ENCODE results near the gene DDR1.

DNA sequence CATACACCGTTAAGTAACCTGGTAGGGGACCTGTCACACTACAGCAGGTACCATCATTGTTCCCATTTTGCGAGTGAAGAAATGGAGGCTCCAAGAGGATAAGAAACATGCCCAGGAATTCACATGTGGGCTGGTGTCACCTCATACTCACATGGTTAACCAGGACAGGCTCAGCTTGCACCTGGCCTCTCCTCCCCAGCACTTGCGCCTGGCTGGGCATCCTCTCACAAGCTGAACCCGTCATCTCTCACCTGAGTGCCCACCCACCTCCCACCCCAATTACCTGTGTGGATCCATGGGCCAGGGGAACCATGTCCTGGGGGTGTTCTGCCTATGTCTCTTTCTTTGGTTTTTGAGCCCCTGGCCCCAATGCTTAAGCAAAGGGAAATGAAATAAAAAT, 46.2 kb downstream of the DDR1 start:
- TF ChIP-seq HDGF (IDR thresholded peaks at IDR 0.05; ENCODE audit: borderline replicate concordance) (no peak), FOXM1 (IDR thresholded peaks at IDR 0.05; ENCODE audit: borderline replicate concordance) (no peak), ZNF384 (IDR thresholded peaks at IDR 0.05) (no peak), SP1 (IDR thresholded peaks at IDR 0.05) (no peak), CTBP1 (IDR thresholded peaks at IDR 0.05; ENCODE audit: borderline replicate concordance) (no peak), BHLHE40 (IDR thresholded peaks at IDR 0.05; ENCODE audit: borderline replicate concordance) (no peak), SUZ12 (IDR thresholded peaks at IDR 0.05) (no peak), ARNT (IDR thresholded peaks at IDR 0.05) (no peak), L3MBTL2 (conservative IDR thresholded peaks at IDR 0.05) (no peak), FOXA1 (IDR thresholded peaks at IDR 0.05) (no peak), LEF1 (IDR thresholded peaks at IDR 0.05; ENCODE audit: borderline replicate concordance) (no peak)
